HEK293 (cell line): Measurements from ENCODE around the gene FXYD3.
"Not testable (repeated sequence)": the region's sequence is repeated elsewhere in the genome, so short reads cannot be mapped to it uniquely, and the experiment has no call there.

Experiments used
- CTCF ChIA-PET: fragments of 350-600 bp; formaldehyde crosslinking; extraction: SDS; loops from one replicate; lab custom pipeline; 2021; ENCODE audit warnings: antibody characterized with exemption; lab: Yijun Ruan, JAX
- POLR2A ChIA-PET: fragments of 300-600 bp; formaldehyde crosslinking; extraction: SDS; loops from one replicate; lab custom pipeline; 2020; ENCODE audit warnings: antibody characterized with exemption, inconsistent platforms; lab: Yijun Ruan, JAX
- H3K27ac ChIP-seq: fragments of 200-500 bp; sonication (Bioruptor generic); 2 replicates; pipeline ENCODE4 v1.5.1; 2014; ENCODE audit warnings: low read depth, low read length, control low read depth, inconsistent platforms; ENCODE audit errors: extremely low read depth
- H3K36me3 ChIP-seq, 2 experiments: fragments of 200-500 bp in 1 of 2; sonication (Bioruptor generic) in 1 of 2; 1 replicate in 1 of 2; 2 replicates in 1 of 2; pipeline ENCODE4 v1.5.1; 2014 to 2017; ENCODE audit warnings: inconsistent platforms in 2 of 2, low read length in 2 of 2; ENCODE audit not compliant: control insufficient read depth in 2 of 2, insufficient read depth in 1 of 2
- H3K4me1 ChIP-seq: fragments of 200-500 bp; sonication (Bioruptor generic); 2 replicates; pipeline ENCODE4 v1.5.1; 2014; ENCODE audit warnings: mild to moderate bottlenecking, low read length, inconsistent platforms; ENCODE audit not compliant: control insufficient read depth, insufficient read depth
- H3K4me3 ChIP-seq: 2 replicates; pipeline ENCODE4 v1.5.1; 2011; ENCODE audit warnings: low read depth, mild to moderate bottlenecking, control low read depth, low read length, moderate library complexity
- H3K9me3 ChIP-seq: fragments of 200-500 bp; sonication (Bioruptor generic); 2 replicates; pipeline ENCODE4 v1.5.1; 2014; ENCODE audit warnings: low read depth, low read length, inconsistent platforms; ENCODE audit not compliant: control insufficient read depth, insufficient read depth
- CTCF ChIP-seq: fragments of 450-650 bp; formaldehyde crosslinking; IDR thresholded peaks from 2 replicates; pipeline ENCODE4 v1.5.1; 2016; ENCODE audit warnings: missing biosample characterization, missing genetic modification characterization
- GFI1B ChIP-seq: fragments of 450-650 bp; formaldehyde crosslinking; IDR thresholded peaks from 2 replicates; pipeline ENCODE4 v1.5.1; 2016; ENCODE audit warnings: missing biosample characterization, missing genetic modification characterization
- IKZF3 ChIP-seq: fragments of 450-650 bp; IDR thresholded peaks from 2 replicates; pipeline ENCODE4 v1.5.0; 2018; ENCODE audit warnings: missing biosample characterization, mild to moderate bottlenecking, missing genetic modification characterization, moderate library complexity
- OVOL3 ChIP-seq: fragments of 450-650 bp; formaldehyde crosslinking; IDR thresholded peaks from 2 replicates; pipeline ENCODE4 v1.5.1; 2016; ENCODE audit warnings: missing biosample characterization, missing genetic modification characterization
- PRDM10 ChIP-seq: fragments of 450-650 bp; formaldehyde crosslinking; IDR thresholded peaks from 2 replicates; pipeline ENCODE4 v1.5.1; 2016; ENCODE audit warnings: missing biosample characterization, missing genetic modification characterization
- YY1 ChIP-seq: fragments of 450-650 bp; formaldehyde crosslinking; IDR thresholded peaks from 2 replicates; pipeline ENCODE4 v1.5.1; 2018; ENCODE audit warnings: missing biosample characterization, missing genetic modification characterization
- ZBTB48 ChIP-seq: fragments of 450-650 bp; formaldehyde crosslinking; IDR thresholded peaks from 2 replicates; pipeline ENCODE4 v1.5.1; 2016; ENCODE audit warnings: missing biosample characterization, missing genetic modification characterization
- ZNF146 ChIP-seq: fragments of 450-650 bp; formaldehyde crosslinking; IDR thresholded peaks from 2 replicates; pipeline ENCODE4 v1.5.1; 2016; ENCODE audit warnings: missing biosample characterization, missing genetic modification characterization
- ZNF266 ChIP-seq: fragments of 450-650 bp; formaldehyde crosslinking; IDR thresholded peaks from 2 replicates; pipeline ENCODE4 v1.5.1; 2016; ENCODE audit warnings: missing biosample characterization, missing genetic modification characterization, low read depth
- ZNF48 ChIP-seq: fragments of 450-650 bp; formaldehyde crosslinking; IDR thresholded peaks from 2 replicates; pipeline ENCODE4 v1.5.1; 2016; ENCODE audit warnings: missing biosample characterization, missing genetic modification characterization
- ZSCAN16 ChIP-seq: fragments of 450-650 bp; formaldehyde crosslinking; IDR thresholded peaks from 2 replicates; pipeline ENCODE4 v1.5.1; 2016; ENCODE audit warnings: missing biosample characterization, missing genetic modification characterization
- TF ChIP-seq, protein P1 (sequence below): fragments of 450-650 bp; formaldehyde crosslinking; IDR thresholded peaks from 2 replicates; pipeline ENCODE4 v1.5.1; 2016; ENCODE audit warnings: missing biosample characterization, missing genetic modification characterization
- TF ChIP-seq, protein P2 (sequence below): fragments of 450-650 bp; formaldehyde crosslinking; IDR thresholded peaks from 2 replicates; pipeline ENCODE4 v1.5.1; 2016; ENCODE audit warnings: missing biosample characterization, missing genetic modification characterization
- TF ChIP-seq, protein P3 (sequence below): fragments of 450-650 bp; IDR thresholded peaks from 2 replicates; pipeline ENCODE4 v1.5.1; 2018; ENCODE audit warnings: missing biosample characterization, mild to moderate bottlenecking, missing genetic modification characterization

FXYD3 gene

GRCh38 chr19:35153129-35153522, 37.5 kb downstream of the FXYD3 start:
- not testable (repeated sequence) for H3K4me3 ChIP-seq, H3K9me3 ChIP-seq, H3K27ac ChIP-seq
- peak; percentile 69; the same call in 1 of the 2 replicates for TF ChIP-seq ZSCAN16
- Histone ChIP-seq H3K4me1 (peaks cover 24% of the 10 kb centered on the region), H3K36me3 (peaks cover 9 to 15% of the 10 kb centered on the region in 2 experiments)
- ChIA-PET POLR2A (interaction anchor here (1.8 to 2.7 kb wide), 2 partner anchors 12 to 111 kb away, joined by 4 to 25 read pairs; no protein-coding TSS in a partner anchor), CTCF (interaction anchor here (0.6 to 5.9 kb wide), 14 partner anchors 8 to 713 kb away, joined by 3 to 82 read pairs (median 3); partner anchors contain the start of genes FXYD7 and LGI4)

DNA sequence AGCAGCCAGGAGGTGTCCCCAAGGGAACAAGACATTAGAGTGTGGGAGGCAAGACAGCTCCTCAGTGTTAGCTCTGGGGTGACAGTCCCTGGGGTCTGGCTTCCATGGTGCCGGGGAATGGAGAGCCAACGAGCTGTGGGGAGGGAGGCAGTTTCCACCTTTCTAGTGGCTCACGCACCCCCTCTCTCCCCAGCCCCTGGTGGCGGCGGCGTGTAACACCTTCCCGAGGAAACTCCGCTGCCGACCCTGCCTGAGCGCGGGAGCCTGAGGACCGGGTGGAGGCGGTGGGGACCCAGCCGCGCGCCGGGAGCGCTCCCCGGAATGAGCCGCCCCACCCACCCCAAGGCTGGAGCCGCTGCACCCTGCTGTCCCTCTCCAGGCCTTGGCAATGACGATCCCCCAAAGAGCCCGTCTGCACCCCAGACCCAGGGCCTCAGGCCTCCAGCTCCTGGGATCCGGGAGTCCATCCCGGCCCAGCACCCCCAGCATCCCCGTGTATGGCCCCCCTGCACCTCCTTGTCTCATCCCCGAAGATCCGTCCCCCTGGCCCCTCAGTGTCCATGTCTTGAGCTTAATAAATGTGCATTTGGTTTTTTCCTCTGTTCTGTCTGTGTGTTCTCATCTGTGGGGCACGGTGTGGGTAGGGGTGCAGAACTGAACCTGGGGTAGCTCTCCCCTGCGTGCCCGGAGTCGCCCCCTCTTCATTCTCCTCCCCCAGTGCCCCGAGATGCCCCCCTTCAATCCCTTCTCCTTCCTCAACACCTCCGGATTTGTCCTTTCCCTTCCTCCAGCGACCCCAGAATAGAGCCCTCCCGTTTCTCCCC, 38.3 kb downstream of the FXYD3 start:
- no peaks in the 10 kb centered on the region for H3K9me3 ChIP-seq
- POLR2A ChIA-PET: interaction anchor here (0.6 to 2.7 kb wide), 6 partner anchors 9 to 152 kb away, joined by 3 to 25 read pairs (median 5); partner anchors contain the start of gene LGI4
- TF ChIP-seq GFI1B: peak; percentile 45; the same call in 1 of the 2 replicates
- TF ChIP-seq, protein P1, sequence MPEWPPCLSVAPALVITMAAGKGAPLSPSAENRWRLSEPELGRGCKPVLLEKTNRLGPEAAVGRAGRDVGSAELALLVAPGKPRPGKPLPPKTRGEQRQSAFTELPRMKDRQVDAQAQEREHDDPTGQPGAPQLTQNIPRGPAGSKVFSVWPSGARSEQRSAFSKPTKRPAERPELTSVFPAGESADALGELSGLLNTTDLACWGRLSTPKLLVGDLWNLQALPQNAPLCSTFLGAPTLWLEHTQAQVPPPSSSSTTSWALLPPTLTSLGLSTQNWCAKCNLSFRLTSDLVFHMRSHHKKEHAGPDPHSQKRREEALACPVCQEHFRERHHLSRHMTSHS (tag by site-specific recombination): peak; percentile 9; the same call in 1 of the 2 replicates
- peak; percentile 85 for TF ChIP-seq PRDM10 (tag by site-specific recombination)
- TF ChIP-seq, protein P2, sequence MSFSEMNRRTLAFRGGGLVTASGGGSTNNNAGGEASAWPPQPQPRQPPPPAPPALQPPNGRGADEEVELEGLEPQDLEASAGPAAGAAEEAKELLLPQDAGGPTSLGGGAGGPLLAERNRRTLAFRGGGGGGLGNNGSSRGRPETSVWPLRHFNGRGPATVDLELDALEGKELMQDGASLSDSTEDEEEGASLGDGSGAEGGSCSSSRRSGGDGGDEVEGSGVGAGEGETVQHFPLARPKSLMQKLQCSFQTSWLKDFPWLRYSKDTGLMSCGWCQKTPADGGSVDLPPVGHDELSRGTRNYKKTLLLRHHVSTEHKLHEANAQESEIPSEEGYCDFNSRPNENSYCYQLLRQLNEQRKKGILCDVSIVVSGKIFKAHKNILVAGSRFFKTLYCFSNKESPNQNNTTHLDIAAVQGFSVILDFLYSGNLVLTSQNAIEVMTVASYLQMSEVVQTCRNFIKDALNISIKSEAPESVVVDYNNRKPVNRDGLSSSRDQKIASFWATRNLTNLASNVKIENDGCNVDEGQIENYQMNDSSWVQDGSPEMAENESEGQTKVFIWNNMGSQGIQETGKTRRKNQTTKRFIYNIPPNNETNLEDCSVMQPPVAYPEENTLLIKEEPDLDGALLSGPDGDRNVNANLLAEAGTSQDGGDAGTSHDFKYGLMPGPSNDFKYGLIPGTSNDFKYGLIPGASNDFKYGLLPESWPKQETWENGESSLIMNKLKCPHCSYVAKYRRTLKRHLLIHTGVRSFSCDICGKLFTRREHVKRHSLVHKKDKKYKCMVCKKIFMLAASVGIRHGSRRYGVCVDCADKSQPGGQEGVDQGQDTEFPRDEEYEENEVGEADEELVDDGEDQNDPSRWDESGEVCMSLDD (tag by site-specific recombination): peak; percentile 52
- no peak for TF ChIP-seq OVOL3 (tag by site-specific recombination)
- TF ChIP-seq IKZF3 (tag by site-specific recombination): peak; percentile 60; the same call in 1 of the 2 replicates
- TF ChIP-seq ZNF48 (tag by site-specific recombination): no peak
- peak; percentile 65; the same call in 1 of the 2 replicates for TF ChIP-seq CTCF (tag by site-specific recombination)
- TF ChIP-seq ZNF146 (tag by site-specific recombination): peak; percentile 30; the same call in 1 of the 2 replicates
- TF ChIP-seq, protein P3, sequence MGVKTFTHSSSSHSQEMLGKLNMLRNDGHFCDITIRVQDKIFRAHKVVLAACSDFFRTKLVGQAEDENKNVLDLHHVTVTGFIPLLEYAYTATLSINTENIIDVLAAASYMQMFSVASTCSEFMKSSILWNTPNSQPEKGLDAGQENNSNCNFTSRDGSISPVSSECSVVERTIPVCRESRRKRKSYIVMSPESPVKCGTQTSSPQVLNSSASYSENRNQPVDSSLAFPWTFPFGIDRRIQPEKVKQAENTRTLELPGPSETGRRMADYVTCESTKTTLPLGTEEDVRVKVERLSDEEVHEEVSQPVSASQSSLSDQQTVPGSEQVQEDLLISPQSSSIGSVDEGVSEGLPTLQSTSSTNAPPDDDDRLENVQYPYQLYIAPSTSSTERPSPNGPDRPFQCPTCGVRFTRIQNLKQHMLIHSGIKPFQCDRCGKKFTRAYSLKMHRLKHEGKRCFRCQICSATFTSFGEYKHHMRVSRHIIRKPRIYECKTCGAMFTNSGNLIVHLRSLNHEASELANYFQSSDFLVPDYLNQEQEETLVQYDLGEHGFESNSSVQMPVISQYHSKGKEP (tag by site-specific recombination): no peak
- TF ChIP-seq YY1 (tag by site-specific recombination): 0 out of 2 replicates have a peak, but pooled peaks have one; percentile 35
- peak; percentile 33; the same call in 1 of the 2 replicates for TF ChIP-seq ZBTB48 (tag by site-specific recombination)
- 0 out of 2 replicates have a peak, but pooled peaks have one; percentile 3 for TF ChIP-seq ZNF266 (tag by site-specific recombination)
- peaks cover 17 to 23% of the 10 kb centered on the region in 2 experiments for H3K36me3 ChIP-seq
- peaks cover 24% of the 10 kb centered on the region for H3K4me1 ChIP-seq
- CTCF ChIA-PET: interaction anchor here (0.5 to 5.9 kb wide), 27 partner anchors 8 to 841 kb away, joined by 3 to 82 read pairs (median 4); partner anchors contain the start of genes FXYD7 and LGI4
- H3K27ac ChIP-seq: peak overlapping the region; percentile 30; the same call in 1 of the 2 replicates
- H3K4me3 ChIP-seq: peak overlapping the region; percentile 57
